HG02885 (cell line): ENCODE measurements around the gene AAMP.
"Not testable (repeated sequence)": the region's sequence is repeated elsewhere in the genome, so short reads cannot be mapped to it uniquely, and the experiment has no call there.

Experiments
- ATAC-seq: cut with Tn5 transposase; IDR thresholded peaks from one replicate; pipeline ENCODE4 v1.9.1; 2021; ENCODE audit warnings: mild to moderate bottlenecking; ENCODE audit not compliant: unreplicated experiment, poor library complexity

The AAMP gene

GRCh38 chr2:218269900-218270720 is at the start of gene AAMP, which contains the start of gene PNKD:
TSS of gene AAMP (minus strand) at chr2:218270137. CDS start at chr2:218270086, 51 bp downstream.
TSS of gene PNKD (plus strand) at chr2:218270519. CDS start at chr2:218270536, 17 bp downstream.
- ATAC-seq = peak; percentile 89

GRCh38 chr2:218318241-218318640 is 48.3 kb upstream of the AAMP start:
- ATAC-seq = no peak

- ATAC-seq = no peak
Observed at GRCh38 chr2:218317835-218318234, 47.9 kb upstream of the AAMP start.

- no peak for ATAC-seq
Observed at GRCh38 chr2:218317303-218317630, 47.3 kb upstream of the AAMP start.

GRCh38 chr2:218315397-218315796 is 45.5 kb upstream of the AAMP start:
- no peak for ATAC-seq

- not testable (repeated sequence) for ATAC-seq
Observed at GRCh38 chr2:218314764-218315163, 44.8 kb upstream of the AAMP start.

GRCh38 chr2:218313356-218313755 is 43.4 kb upstream of the AAMP start:
- no peak for ATAC-seq

- ATAC-seq = no peak
Observed at GRCh38 chr2:218312267-218312756, 42.4 kb upstream of the AAMP start.

- ATAC-seq = not testable (repeated sequence)
Observed at GRCh38 chr2:218311541-218312266, 41.8 kb upstream of the AAMP start.

- ATAC-seq = no peak
Observed at GRCh38 chr2:218310853-218311540, 41.1 kb upstream of the AAMP start.

GRCh38 chr2:218307415-218308090 is 37.6 kb upstream of the AAMP start:
- no peak for ATAC-seq

GRCh38 chr2:218306184-218306920 is 36.4 kb upstream of the AAMP start:
- ATAC-seq = no peak

- no peak for ATAC-seq
Observed at GRCh38 chr2:218305383-218305782, 35.4 kb upstream of the AAMP start.

- peak; percentile 75 for ATAC-seq
Observed at GRCh38 chr2:218301176-218301819, 31.4 kb upstream of the AAMP start.

- no peak for ATAC-seq
Observed at GRCh38 chr2:218300141-218300540, 30.2 kb upstream of the AAMP start.

- no peak for ATAC-seq
Observed at GRCh38 chr2:218298314-218298875, 28.5 kb upstream of the AAMP start.

GRCh38 chr2:218296847-218297246 is 26.9 kb upstream of the AAMP start:
- no peak for ATAC-seq

GRCh38 chr2:218296200-218296599 is 26.3 kb upstream of the AAMP start:
- no peak for ATAC-seq

- ATAC-seq = no peak
Observed at GRCh38 chr2:218295029-218295428, 25.1 kb upstream of the AAMP start.
